Osteocyte (in vitro differentiated cells): Measurements from ENCODE around the gene TMPRSS6. TPM values are rescaled to one million over a fixed set of nuclear protein-coding genes. Genes with fewer than 3 reads are reported as not detected.

ENCODE experiments used
- DNase-seq: peaks from one replicate; pipeline ENCODE4 v3.0.0; 2021; ENCODE audit warnings: mixed read lengths; ENCODE audit not compliant: unreplicated experiment; ENCODE audit errors: extremely low spot score
- H3K27ac Mint-ChIP-seq: one replicate; pipeline ENCODE4 v1.8.0; 2021; ENCODE audit warnings: mild to moderate bottlenecking, mixed read lengths; ENCODE audit not compliant: unreplicated experiment
- H3K27me3 Mint-ChIP-seq: one replicate; pipeline ENCODE4 v1.8.0; 2021; ENCODE audit warnings: mixed read lengths; ENCODE audit not compliant: unreplicated experiment
- H3K36me3 Mint-ChIP-seq: one replicate; pipeline ENCODE4 v1.8.0; 2021; ENCODE audit warnings: mixed read lengths; ENCODE audit not compliant: unreplicated experiment
- H3K4me1 Mint-ChIP-seq: one replicate; pipeline ENCODE4 v1.8.0; 2021; ENCODE audit warnings: mixed read lengths; ENCODE audit not compliant: unreplicated experiment
- H3K4me3 Mint-ChIP-seq: one replicate; pipeline ENCODE4 v1.8.0; 2021; ENCODE audit warnings: mild to moderate bottlenecking, moderate library complexity, mixed read lengths; ENCODE audit not compliant: unreplicated experiment
- H3K9me3 Mint-ChIP-seq: one replicate; pipeline ENCODE4 v1.8.0; 2021; ENCODE audit warnings: mixed read lengths; ENCODE audit not compliant: unreplicated experiment
- CTCF ChIP-seq: fragments of 200-600 bp; sonication (generic); IDR thresholded peaks from 2 replicates; pipeline ENCODE4 v1.5.0; 2021; ENCODE audit warnings: antibody characterized with exemption, mild to moderate bottlenecking, moderate library complexity
- total RNA-seq: library from RNA; stranded (reverse); gene quantifications from 2 replicates; pipeline ENCODE4 v1.2.1, GENCODE V29; 2021

The TMPRSS6 gene
- total RNA-seq, 1 donor from 2014 or later, result not detected

GRCh38 chr22:37051391-37052385, 57.8 kb downstream of the TMPRSS6 start, which contains the start of gene KCTD17:
Gene KCTD17 (plus strand): TSS chr22:37051742. CDS start chr22:37051761, 19 bp downstream.
- peak within 1 kb of the TSS; percentile 73 for H3K4me3 Mint-ChIP-seq
- peaks cover 10% of the 10 kb centered on the region for H3K4me1 Mint-ChIP-seq
- TF ChIP-seq CTCF, result no peak
- H3K36me3 Mint-ChIP-seq, result peaks cover 4% of the 10 kb centered on the region
- no peaks in the 10 kb centered on the region for H3K9me3 Mint-ChIP-seq
- H3K27me3 Mint-ChIP-seq, result no peaks in the 10 kb centered on the region
- peak; percentile 90 for DNase-seq
- H3K27ac Mint-ChIP-seq, result peak within 1 kb of the TSS; percentile 58

GRCh38 chr22:37050913-37051312, 58.6 kb downstream of the TMPRSS6 start:
- peaks cover under 1% of the 10 kb centered on the region for H3K36me3 Mint-ChIP-seq
- no peak for TF ChIP-seq CTCF
- no peak for DNase-seq
- no peaks in the 10 kb centered on the region for H3K9me3 Mint-ChIP-seq
- no peaks in the 10 kb centered on the region for H3K27me3 Mint-ChIP-seq
- no peak overlapping the region for H3K27ac Mint-ChIP-seq
- peak overlapping the region; percentile 26 for H3K4me3 Mint-ChIP-seq
- peaks cover 10% of the 10 kb centered on the region for H3K4me1 Mint-ChIP-seq

- Mint-ChIP-seq H3K36me3 (no peaks in the 10 kb centered on the region), H3K27me3 (no peaks in the 10 kb centered on the region), H3K27ac (no peak overlapping the region), H3K4me3 (no peak overlapping the region), H3K4me1 (peaks cover 10% of the 10 kb centered on the region), H3K9me3 (no peaks in the 10 kb centered on the region)
- TF ChIP-seq CTCF, result no peak
- no peak for DNase-seq
Observed at GRCh38 chr22:37049224-37049623, 60.3 kb downstream of the TMPRSS6 start.

- Mint-ChIP-seq H3K36me3 (no peaks in the 10 kb centered on the region), H3K27me3 (no peaks in the 10 kb centered on the region), H3K27ac (no peak overlapping the region), H3K4me1 (peaks cover 10% of the 10 kb centered on the region), H3K4me3 (no peak overlapping the region), H3K9me3 (no peaks in the 10 kb centered on the region)
- DNase-seq, result no peak
- TF ChIP-seq CTCF, result no peak
Observed at GRCh38 chr22:37048133-37048532, 61.4 kb downstream of the TMPRSS6 start.

GRCh38 chr22:37047006-37047405, 62.5 kb downstream of the TMPRSS6 start:
- Mint-ChIP-seq H3K27me3 (no peaks in the 10 kb centered on the region), H3K4me3 (no peak overlapping the region), H3K27ac (no peak overlapping the region), H3K9me3 (no peaks in the 10 kb centered on the region), H3K4me1 (peaks cover 2% of the 10 kb centered on the region), H3K36me3 (no peaks in the 10 kb centered on the region)
- no peak for DNase-seq
- no peak for TF ChIP-seq CTCF
